HL-60 (cell line): Measurements from ENCODE around the gene POLN.

Source experiments
- CTCF ChIP-seq: IDR thresholded peaks from one replicate; pipeline ENCODE4 v1.5.1; 2011; ENCODE audit warnings: low read length, control low read depth, inconsistent platforms; ENCODE audit not compliant: insufficient read depth
- GABPA ChIP-seq: IDR thresholded peaks from 2 replicates; pipeline ENCODE4 v1.6.1; 2012; ENCODE audit warnings: low read depth
- POLR2AphosphoS5 ChIP-seq: IDR thresholded peaks from 2 replicates; pipeline ENCODE4 v1.6.1; 2012; ENCODE audit warnings: low read depth
- SPI1 ChIP-seq: IDR thresholded peaks from 2 replicates; pipeline ENCODE4 v1.6.1; 2012; ENCODE audit warnings: low read depth, mild to moderate bottlenecking, borderline replicate concordance
- TF ChIP-seq, protein P1 (sequence below): IDR thresholded peaks from 2 replicates; pipeline ENCODE4 v1.6.1; 2012; ENCODE audit warnings: low read depth; ENCODE audit not compliant: insufficient replicate concordance

DNA sequence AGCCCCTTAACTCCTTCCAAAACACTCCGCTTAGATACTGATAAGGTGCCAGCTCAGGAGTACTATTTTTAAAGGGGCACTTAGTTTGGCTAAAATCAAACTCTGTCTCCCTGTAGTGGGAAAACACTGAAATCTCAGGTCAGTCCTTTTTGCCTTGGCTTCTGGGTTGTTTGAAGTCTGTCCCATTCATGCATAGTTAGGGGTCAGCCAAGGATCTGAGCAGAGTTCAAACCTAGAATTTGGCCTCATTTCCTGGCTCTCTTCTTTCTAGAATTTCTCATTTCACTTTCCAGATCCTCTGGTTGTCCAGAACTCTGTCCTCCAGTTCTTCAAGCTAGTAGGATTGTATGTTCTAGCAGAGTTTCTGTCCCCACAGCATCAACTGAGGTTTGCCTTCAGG lies 151.3 kb downstream of the POLN start:
- TF ChIP-seq SPI1 (no peak), CTCF (no peak), POLR2AphosphoS5 (no peak), GABPA (no peak)
- TF ChIP-seq, protein P1, sequence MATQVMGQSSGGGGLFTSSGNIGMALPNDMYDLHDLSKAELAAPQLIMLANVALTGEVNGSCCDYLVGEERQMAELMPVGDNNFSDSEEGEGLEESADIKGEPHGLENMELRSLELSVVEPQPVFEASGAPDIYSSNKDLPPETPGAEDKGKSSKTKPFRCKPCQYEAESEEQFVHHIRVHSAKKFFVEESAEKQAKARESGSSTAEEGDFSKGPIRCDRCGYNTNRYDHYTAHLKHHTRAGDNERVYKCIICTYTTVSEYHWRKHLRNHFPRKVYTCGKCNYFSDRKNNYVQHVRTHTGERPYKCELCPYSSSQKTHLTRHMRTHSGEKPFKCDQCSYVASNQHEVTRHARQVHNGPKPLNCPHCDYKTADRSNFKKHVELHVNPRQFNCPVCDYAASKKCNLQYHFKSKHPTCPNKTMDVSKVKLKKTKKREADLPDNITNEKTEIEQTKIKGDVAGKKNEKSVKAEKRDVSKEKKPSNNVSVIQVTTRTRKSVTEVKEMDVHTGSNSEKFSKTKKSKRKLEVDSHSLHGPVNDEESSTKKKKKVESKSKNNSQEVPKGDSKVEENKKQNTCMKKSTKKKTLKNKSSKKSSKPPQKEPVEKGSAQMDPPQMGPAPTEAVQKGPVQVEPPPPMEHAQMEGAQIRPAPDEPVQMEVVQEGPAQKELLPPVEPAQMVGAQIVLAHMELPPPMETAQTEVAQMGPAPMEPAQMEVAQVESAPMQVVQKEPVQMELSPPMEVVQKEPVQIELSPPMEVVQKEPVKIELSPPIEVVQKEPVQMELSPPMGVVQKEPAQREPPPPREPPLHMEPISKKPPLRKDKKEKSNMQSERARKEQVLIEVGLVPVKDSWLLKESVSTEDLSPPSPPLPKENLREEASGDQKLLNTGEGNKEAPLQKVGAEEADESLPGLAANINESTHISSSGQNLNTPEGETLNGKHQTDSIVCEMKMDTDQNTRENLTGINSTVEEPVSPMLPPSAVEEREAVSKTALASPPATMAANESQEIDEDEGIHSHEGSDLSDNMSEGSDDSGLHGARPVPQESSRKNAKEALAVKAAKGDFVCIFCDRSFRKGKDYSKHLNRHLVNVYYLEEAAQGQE: no peak
